PC-9 (cell line): Measurements from ENCODE around the gene IL11.

ENCODE experiments used
- CTCF ChIP-seq: fragments of 200-600 bp; sonication (generic); conservative IDR thresholded peaks from 2 replicates; pipeline ENCODE4 v1.6.1; 2017; ENCODE audit warnings: mixed run types, antibody characterized with exemption, mild to moderate bottlenecking, moderate library complexity
- EZH2 ChIP-seq: fragments of 200-600 bp; sonication (generic); IDR thresholded peaks from 2 replicates; pipeline ENCODE4 v1.8.0; 2017; ENCODE audit warnings: antibody characterized with exemption, low read depth

DNA sequence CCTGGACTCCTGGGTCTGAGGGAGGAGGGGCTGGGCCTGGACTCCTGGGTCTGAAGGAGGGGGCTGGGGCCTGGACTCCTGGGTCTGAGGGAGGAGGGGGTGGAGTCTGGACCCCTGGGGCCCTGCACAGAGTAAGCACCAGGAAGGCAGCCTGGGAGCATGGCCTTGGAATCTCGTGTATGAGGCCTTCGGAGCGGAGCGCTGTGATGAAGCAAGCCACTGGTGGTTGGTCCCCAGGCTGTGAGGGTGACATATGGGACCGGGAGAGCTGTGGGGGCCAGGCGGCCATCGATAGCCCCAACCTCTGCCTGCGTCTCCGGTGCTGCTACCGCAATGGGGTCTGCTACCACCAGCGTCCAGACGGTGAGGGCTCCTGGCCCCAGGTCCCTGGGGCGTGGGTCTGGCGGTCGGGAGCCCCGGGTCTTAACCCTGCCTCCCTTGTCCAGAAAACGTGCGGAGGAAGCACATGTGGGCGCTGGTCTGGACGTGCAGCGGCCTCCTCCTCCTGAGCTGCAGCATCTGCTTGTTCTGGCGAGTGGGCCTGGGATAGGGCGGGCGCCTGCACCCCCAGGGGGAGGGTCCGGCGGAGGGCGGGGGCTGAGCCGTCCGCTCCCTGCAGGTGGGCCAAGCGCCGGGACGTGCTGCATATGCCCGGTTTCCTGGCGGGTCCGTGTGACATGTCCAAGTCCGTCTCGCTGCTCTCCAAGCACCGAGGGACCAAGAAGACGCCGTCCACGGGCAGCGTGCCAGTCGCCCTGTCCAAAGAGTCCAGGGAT lies 7.3 kb upstream of the IL11 start:
- TF ChIP-seq CTCF, result no peak
- TF ChIP-seq EZH2, result no peak
